NCI-H345 (cell line): ENCODE data around the gene KCNQ1.

Source experiments
- DNase-seq: peaks from one replicate; lab custom pipeline; 2025; lab: John Stamatoyannopoulos, UW

KCNQ1 gene

DNA sequence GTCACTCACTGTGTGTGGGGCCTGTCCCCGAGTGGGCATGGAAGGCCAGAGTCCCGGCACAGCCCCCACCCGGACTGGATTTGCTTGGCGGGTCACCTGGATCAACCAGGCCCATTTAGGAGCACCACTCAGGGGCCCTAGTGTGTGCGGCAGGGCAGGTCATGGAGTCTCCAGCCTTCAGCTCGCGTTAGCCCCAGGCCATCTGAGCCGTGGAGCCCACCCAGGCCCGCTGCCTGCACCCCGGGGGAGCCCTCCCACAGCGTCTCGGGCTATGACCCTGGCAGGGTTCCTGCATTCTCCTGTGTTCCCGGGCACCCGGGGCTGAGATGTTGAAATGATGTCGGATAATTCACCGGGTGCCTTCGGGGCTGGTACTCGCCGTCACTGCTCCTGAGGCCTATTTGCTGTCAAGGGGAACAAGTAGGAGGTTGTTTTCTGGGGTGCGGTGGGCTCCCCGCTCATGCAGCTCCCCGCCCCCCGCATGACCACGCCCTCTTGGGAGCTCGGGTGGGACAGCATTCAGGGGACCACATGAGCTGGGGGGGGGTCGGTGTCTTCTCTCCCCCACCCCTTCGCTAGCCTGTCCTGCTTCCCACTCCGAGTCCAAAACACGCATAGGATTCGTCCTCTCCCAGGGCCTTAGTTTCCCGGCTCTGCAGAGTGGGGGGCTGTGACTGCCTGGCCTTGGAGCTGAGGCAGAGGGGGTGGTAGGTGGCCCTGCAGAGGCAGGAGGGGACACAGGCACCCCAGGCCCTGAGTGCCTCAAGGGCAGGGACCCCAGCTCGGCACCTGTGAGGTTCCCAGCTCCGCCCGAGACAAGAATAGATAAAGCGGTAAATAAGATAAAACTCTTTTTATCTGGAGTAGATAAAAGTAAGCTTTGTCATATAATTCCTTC lies 77.2 kb downstream of the KCNQ1 start:
- DNase-seq, result no peak

- no peak for DNase-seq
Observed at GRCh38 chr11:2522631-2523255, 77.9 kb downstream of the KCNQ1 start.

DNA sequence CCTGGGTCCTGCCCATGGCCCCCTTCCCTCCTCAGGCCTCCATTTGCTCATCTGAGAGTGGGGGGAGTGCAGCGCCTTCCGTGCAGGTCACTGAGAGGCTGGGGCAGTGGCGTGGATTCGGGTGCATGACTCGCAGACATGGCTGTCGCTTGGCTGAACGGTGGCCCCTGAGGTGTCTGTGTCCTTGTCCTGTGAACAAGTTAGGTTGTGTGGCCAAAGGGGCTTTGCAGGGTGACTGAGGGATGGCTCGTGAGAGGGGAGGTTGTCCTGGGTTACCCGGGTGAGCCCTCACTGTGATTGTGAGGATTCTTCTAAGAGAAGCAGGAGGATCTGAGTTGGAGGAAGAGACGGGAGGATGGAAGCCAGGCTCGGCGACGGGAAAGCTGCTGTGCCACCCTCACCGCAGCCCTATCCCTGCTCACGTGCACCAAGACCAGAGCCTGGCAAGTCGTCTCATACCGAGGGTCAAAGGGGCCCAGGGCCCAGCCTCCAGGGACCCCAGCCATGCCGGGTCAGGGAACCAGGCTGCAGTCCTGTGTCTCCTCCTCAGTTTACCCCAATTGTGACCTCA lies 79.1 kb downstream of the KCNQ1 start:
- no peak for DNase-seq

DNA sequence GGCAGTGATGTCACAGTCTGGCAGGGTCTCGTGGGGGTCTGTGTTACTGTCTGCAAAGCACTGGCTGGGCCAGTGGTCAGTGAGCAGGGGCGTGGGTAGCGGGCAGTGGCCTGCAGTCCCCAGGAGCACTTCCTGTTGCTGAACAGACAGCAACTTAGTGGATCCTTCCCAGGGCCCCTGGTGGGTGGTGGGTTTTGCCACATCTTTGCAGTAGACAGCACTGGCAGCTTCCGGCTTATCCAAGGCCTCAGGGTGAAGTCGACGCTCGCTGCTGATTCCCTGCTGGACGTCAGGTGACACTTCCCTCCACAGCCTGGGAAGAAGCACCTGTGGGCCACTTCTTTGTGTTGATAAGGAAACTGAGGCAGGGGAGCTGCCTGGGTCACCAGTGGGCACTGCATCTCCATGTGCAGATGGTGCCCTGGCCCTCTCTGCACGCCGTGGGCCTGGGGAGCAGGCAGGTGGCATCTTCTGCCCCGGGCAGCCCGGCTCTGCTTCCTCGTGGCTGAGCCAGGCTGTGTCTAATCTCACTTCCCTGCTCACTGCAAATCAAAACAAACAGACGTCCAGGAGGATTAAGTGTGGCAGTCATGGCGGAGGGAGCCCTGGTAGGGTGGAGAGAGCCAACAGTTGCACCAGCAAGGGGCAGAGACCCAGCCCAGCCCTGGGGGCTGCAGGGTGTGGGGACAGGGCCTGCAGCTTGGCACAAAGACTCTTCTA lies 79.8 kb downstream of the KCNQ1 start:
- no peak for DNase-seq

DNA sequence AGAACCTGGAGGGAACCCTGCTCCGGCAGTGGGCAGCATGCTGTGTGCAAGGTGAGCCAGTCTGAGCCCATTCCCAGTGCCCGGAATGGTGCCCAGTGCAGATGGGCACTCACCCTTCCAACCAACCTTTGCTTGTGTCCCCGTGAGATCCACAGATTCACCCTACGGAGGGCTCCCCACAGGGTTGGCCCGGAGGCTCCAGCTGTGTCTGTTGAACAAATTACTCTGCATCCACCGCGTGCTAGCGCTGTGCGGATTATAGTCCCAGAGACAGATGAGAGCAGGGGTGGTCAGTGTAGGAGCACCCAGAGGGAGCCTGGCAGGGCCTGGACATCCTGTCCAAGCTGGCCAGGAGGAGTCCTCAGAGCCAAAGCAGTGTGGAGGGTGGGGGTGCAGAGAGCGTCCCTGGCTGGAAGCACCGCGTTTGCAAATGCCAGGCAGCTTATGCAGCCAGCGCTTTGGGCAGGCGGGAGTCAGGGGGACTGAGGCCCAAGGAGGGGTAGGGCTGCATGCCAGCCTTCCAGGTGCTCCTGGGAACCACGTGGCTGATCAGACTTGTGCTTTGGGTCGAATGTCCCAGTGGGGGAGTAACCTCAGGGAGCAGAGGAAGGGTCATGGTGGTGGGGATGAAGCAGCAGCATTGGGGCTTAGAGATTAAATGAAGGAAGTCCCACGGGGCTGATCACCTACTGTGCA lies 80.5 kb downstream of the KCNQ1 start:
- DNase-seq, result no peak

DNA sequence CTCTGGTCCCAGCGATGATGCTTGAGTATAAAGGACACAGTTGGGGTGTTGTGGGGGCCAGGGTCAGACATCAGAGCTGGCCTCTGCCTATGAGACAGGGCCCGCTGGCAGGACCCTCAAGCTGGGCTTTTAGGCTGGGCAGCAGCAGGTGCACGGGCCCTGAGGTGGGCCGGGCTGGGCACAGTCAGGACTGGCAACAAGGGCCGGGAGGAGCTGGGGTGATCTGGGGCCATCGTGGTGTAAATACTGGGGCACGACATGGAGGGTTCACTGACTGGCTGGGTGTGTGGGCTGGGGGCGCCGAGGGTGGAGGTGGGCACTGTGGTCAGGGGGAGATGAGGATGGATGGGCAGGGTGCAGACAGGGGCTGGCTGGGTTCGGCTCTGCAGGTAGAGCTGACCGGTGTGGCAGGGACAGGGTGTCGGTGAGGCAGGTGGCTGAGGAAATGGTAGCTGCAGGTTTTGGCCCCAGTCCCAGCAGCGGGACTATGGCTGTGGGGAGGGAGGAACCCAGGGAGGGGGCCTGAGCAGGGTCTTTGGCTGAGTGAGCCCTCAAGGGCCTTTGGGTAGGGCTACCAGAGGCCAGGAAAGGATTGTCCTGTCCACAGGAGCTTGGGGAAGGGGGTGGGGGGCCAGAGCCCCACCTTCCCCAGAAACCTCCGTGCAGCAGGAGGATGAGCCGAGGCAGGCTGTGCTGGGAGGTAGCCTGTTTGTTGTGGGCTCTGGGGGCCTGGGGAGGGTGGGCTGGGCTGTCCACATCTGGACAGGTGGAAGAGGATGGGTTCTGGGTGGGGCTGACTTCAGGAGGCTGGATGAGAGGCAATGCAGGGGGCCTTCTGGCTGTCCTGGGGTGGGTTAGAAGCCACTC lies 81.4 kb downstream of the KCNQ1 start:
- DNase-seq, result no peak

GRCh38 chr11:2526808-2527381 lies 82.1 kb downstream of the KCNQ1 start:
- no peak for DNase-seq

GRCh38 chr11:2527621-2528291 lies 82.9 kb downstream of the KCNQ1 start:
- DNase-seq, result no peak

DNA sequence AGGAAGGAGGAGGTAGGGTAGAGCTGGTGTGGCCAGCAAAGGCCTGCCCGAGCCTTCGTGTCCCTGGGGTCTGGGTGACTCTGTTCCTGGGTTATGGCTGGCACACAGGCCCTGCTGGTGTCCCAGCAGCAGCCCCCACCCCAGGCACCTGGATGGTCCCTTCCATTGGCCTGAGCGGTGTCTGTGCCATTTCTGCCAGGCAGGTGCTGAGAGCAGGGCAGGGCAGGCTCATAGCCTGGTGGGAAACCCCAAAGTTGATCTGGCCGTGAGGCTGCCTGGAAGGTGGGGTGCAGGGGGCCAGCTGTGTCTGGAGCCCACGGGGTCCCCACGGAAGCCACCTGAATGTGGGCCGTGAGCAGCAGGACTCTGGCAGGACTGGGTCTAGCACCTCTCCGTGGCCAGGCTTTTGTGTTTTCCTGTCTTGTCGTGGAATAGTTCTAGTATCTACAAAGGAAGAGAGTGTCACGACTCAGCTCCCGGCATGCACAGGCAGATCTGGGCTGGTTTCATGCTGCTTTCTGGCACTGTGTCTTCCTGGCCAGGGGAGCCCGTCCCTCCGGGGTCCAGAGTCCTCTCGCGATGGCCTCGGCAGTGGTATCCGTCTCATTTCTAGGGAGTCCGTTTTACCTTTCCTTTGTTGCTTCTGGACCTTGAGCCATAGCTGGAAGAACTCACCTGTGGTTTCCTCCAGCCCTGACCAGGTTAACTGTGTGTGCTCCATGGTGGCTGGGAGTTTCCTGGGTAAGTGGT lies 83.7 kb downstream of the KCNQ1 start:
- no peak for DNase-seq

GRCh38 chr11:2529173-2529572 lies 84.4 kb downstream of the KCNQ1 start:
- no peak for DNase-seq

DNA sequence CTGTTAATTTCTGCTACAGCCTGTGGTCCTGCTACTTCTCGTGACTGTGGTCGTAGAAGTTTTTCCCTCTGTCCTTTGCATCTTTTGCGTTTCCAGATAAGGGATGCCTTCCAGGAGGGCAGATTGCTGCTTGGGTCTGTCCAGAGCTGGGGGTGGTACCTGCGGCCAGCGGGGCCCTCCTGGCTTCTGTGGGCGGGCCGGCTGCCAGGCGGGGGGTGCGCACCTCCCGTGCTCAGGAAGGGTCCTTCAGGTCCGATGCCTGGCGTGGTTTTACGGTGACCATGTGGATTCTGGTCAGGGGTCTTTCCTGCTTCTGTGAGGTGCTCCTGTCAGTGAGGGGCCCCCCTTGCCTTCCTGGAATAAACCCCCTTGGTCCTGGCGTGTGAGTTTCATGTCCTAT lies 84.8 kb downstream of the KCNQ1 start:
- no peak for DNase-seq

DNA sequence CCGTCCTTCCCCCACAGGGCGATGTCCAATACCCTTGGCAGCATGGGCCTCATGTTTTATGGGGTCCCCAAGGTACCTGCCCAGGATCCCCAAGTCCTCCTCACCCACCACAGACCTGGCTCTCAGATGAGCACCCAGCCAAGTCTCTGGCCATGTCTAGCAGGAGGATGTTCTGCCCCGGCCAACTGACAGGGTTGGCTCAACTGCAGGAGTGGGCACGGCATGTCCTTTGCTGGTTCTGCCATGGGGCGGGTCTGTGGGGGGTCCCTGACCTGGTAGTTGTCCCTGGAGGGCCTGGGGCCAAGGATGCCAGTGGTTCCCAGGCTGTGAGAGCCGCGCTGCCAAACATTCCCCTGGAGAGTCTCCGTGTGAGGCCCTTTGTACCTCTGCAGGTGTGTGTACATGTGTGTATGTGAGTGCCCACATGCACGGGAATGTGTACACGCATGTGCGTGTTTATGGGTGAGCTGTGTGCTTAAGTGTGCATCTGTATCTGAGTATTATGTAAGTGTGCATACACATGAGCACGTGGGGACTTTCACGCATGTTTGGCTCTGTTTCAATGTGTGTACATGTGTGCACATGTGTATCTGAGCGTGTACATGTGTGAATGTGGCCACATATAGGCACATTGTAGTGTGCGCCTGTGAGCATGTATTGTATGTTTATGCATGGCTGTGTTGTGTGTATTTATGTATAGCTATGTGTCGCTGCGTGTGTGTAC lies 85.5 kb downstream of the KCNQ1 start:
- DNase-seq, result no peak

DNA sequence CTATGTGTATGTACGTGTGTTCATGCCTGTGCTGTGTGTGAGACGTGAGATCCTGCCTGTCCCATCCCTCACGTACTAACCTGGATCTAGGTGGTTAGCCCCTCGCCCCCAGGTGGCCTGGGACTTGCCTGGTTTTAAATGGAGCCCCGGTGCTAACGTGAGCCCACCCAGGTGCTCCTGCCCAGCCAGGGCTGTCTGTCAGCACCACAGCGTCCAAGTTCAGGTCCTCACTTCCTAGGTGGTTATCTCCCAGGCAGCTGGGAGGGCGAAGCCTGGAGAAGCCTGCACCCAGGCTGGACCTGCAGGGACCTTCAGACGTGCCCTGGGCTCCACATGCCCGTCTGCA lies 86.0 kb downstream of the KCNQ1 start:
- DNase-seq, result no peak

GRCh38 chr11:2531277-2531986 lies 86.6 kb downstream of the KCNQ1 start:
- peak; percentile 52 for DNase-seq

DNA sequence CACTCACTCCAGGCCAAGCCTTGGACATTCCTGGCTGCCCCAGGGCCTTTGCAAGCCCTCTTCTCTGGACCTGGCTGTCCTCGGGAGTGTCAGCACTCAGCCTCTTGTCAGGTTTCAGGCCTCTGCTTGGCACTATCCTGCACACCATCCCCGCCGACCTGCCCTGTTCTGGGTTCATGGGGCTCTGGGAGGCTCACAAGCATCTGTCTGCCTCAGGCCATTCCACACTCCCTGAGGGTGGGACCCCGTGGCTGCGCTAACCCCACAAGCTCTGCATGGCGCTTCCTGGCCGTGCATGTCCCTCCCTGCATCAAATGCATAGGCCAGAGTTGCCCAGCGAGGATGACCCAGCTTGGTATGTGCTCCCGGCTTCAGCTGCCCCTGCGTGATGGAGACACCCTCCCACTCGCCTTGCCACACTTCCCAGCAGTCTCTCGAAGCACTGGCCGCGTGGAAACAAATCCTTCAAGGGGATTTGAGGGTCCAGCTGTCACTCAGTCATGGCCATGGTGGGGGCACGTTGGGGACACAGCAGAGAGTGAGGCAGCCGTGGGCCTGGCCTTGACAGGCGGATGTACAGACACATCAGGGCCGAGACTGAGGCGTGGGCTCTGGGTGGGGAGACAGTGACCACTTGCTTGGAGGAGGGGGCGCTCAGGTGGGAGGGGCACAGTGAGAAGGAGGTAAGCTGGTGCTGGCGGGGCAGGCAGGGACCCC lies 87.3 kb downstream of the KCNQ1 start:
- DNase-seq, result no peak

DNA sequence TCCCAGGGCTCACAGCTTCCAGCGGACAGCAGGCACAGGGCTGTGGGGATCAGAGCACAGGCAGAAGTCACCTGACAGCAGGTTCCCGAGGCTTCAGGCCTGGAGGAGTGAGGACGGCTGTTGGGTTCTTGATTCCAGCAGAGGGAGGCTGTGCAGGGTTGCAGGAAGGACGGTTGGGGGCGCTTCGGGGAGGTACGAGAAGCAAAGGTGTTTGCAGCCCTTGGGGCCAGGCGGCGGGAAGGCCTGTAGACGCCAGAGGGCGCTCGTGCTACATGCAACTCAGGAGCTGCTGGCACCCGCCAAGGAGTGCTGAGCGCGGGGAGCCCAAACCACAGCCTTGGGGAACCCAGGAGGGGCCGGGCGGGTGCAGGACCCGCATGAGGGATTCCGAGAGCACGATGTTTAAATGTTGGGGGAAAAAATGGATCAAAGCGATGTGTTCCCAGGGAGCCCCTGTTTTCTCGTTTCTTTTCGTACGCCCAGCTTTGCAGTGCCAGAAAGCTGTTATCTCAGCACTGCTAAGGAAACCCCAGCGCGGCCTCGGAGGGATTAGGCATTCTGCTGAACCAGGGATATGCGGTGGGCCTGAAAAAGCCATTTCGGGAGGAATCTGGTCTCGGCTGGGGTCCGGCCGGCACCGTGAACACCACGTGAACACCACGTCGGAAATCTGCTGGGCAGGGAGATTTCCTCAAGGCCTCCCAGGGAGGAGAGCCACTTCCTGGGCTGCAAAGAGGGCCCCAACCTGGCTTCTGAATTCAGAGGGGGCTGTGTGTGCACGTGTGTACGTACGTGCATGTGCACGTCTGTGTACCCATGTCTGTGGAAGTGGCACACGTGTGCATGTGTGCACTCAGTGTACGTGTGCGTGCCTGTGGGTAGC lies 88.1 kb downstream of the KCNQ1 start:
- peak; percentile 91 for DNase-seq
